K562 (cell line): ENCODE results near the gene VPS18. TPM values are rescaled to one million over a fixed set of nuclear protein-coding genes. Genes with fewer than 3 reads are reported as not detected.
A peak's percentile ranks its signal among the peaks of the same experiment; 100 is the strongest.

Experiments
- ATAC-seq: fragments of 200-7000 bp; cut with Tn5 transposase; 3 replicates; pipeline ENCODE4 v1.9.1; 2020; ENCODE audit warnings: moderate library complexity
- BruUV-seq: library from RNA; stranded (reverse); fragments of 400-500 nt; replicated peaks from 2 replicates; lab custom pipeline; 2021; lab: Mats Ljungman, UMichigan
- CTCF ChIA-PET: fragments of 300-600 bp; formaldehyde crosslinking; extraction: SDS; loops from one replicate; lab custom pipeline; 2021; ENCODE audit warnings: low intra/inter-chr PET ratio; lab: Yijun Ruan, JAX
- POLR2A ChIA-PET: fragments of 300-600, 350-650 bp; sonication (Branson Sonifier 250); formaldehyde crosslinking; extraction: SDS; loops from one replicate; lab custom pipeline; 2021; ENCODE audit warnings: antibody characterized with exemption, inconsistent platforms; lab: Yijun Ruan, JAX
- DNase-seq, 4 experiments: peaks; one replicate each; pipeline versions ENCODE4 v3.0.0 to v3.0.0-alpha.2; 2011 to 2018; ENCODE audit warnings: low spot score in 3 of 4, mixed read lengths in 3 of 4; ENCODE audit errors: extremely low read depth in 1 of 4
- FAIRE-seq: peaks from 2 replicates; lab custom pipeline; 2011; peaks lifted over from hg19 to GRCh38; lab: Jason Lieb, UNC
- H2AFZ ChIP-seq: 2 replicates; pipeline ENCODE4 v1.6.0; 2011; ENCODE audit warnings: low read depth, low read length, control low read depth, inconsistent platforms
- H3K27ac ChIP-seq: fragments of 200-600 bp; 3 replicates; pipeline ENCODE4 v1.8.0; 2011; ENCODE audit warnings: low read depth, mild to moderate bottlenecking, control low read depth, inconsistent platforms, low read length, moderate library complexity, mixed read lengths; ENCODE audit errors: extremely low read depth
- H3K27me3 ChIP-seq, 2 experiments: fragments of 300-600 bp in 1 of 2; 2 replicates in 1 of 2; 3 replicates in 1 of 2; pipeline versions ENCODE4 v1.6.0 to v1.8.0; 2011; ENCODE audit warnings: inconsistent platforms in 2 of 2, low read length in 2 of 2, mild to moderate bottlenecking in 1 of 2, mixed read lengths in 1 of 2, moderate library complexity in 1 of 2; ENCODE audit not compliant: control insufficient read depth in 2 of 2, insufficient read depth in 2 of 2
- H3K36me3 ChIP-seq: fragments of 300-600 bp; 3 replicates; pipeline ENCODE4 v1.8.0; 2011; ENCODE audit warnings: mild to moderate bottlenecking, low read length, inconsistent platforms; ENCODE audit not compliant: control insufficient read depth, insufficient read depth
- H3K4me1 ChIP-seq, 2 experiments: fragments of 200-600 bp in 1 of 2; replicated peaks in 1 of 2; 2 replicates in 1 of 2; 3 replicates in 1 of 2; pipeline versions ENCODE4 v1.5.1 to v1.8.0; 2011; ENCODE audit warnings: inconsistent platforms in 2 of 2, low read length in 2 of 2, mild to moderate bottlenecking in 1 of 2, mixed read lengths in 1 of 2, moderate library complexity in 1 of 2; ENCODE audit not compliant: control insufficient read depth in 2 of 2, insufficient read depth in 2 of 2
- H3K4me2 ChIP-seq: 2 replicates; pipeline ENCODE4 v1.6.1; 2011; ENCODE audit warnings: low read length, control low read depth, inconsistent platforms, mixed read lengths; ENCODE audit not compliant: insufficient read depth
- H3K4me3 ChIP-seq: fragments of 200-600 bp; sonication (generic), shearing (Covaris generic); 2 replicates; pipeline ENCODE4 v1.5.1; 2016; ENCODE audit warnings: control low read depth, inconsistent platforms
- H3K79me2 ChIP-seq: fragments of 200-600 bp; 3 replicates; pipeline ENCODE4 v1.8.0; 2011; ENCODE audit warnings: low read length, inconsistent platforms; ENCODE audit not compliant: control insufficient read depth, insufficient read depth
- H3K9ac ChIP-seq, 2 experiments: 2 replicates each; pipeline versions ENCODE4 v1.6.0 to v1.6.1; 2011; ENCODE audit warnings: low read depth in 2 of 2, low read length in 2 of 2, control low read depth in 1 of 2, inconsistent platforms in 1 of 2, mild to moderate bottlenecking in 1 of 2, mixed read lengths in 1 of 2; ENCODE audit not compliant: insufficient read depth in 1 of 2
- H3K9me1 ChIP-seq: one replicate; pipeline ENCODE4 v1.6.0; 2011; ENCODE audit warnings: inconsistent platforms, mild to moderate bottlenecking, low read length, moderate library complexity; ENCODE audit not compliant: control insufficient read depth, insufficient read depth
- H3K9me3 ChIP-seq: replicated peaks from 2 replicates; pipeline ENCODE4 v1.5.1; 2011; ENCODE audit warnings: low read depth, low read length, inconsistent platforms; ENCODE audit not compliant: control insufficient read depth, insufficient read depth
- H4K20me1 ChIP-seq: replicated peaks from 2 replicates; pipeline ENCODE4 v1.6.1; 2011; ENCODE audit warnings: low read length, inconsistent platforms, mixed read lengths; ENCODE audit not compliant: control insufficient read depth, insufficient read depth
- SAP30 ChIP-seq: fragments of 200-600 bp; sonication (generic); IDR thresholded peaks from 2 replicates; pipeline ENCODE4 v1.6.1; 2012; ENCODE audit warnings: borderline replicate concordance, low read depth, mild to moderate bottlenecking, moderate library complexity, low read length, control low read depth, inconsistent platforms; ENCODE audit not compliant: insufficient read depth, poor library complexity, severe bottlenecking
- WGBS: fragments of 100-300 bp; shearing (Covaris generic); methylation state at CpG from one replicate; pipeline ENCODE4 v1.1.6; 2016; ENCODE audit warnings: low coverage, mixed read lengths; ENCODE audit not compliant: insufficient coverage; ENCODE audit errors: missing lambda C conversion rate; 5-methylcytosine and 5-hydroxymethylcytosine counted together
- in situ Hi-C: fragments of 300-500 bp; cut with MboI; formaldehyde crosslinking; loops from 4 replicates; pipeline ENCODE4 v1.15.0; 2018; ENCODE audit warnings: inconsistent platforms, mixed read lengths
- intact Hi-C: fragments of 100-400 bp; cut with micrococcal nuclease; formaldehyde crosslinking; loops from 2 replicates; pipeline ENCODE4 v1.14.2; 2022
- polyA plus RNA-seq, 8 experiments: library from polyadenylated mRNA; depleted of rRNA in 4 of 8; stranded (reverse) in 5 of 8; unstranded in 3 of 8; fragments of >200 nt; fragmentation: Nextera tagmentation in 2 of 8; fragmentation: Illumina TruSeq in 1 of 8; extraction: Ambion mirVana in 2 of 8; extraction: Trizol in 1 of 8; gene quantifications; 2 replicates each; pipeline versions ENCODE4 v1.2.1 to v1.2.3, GENCODE V29; 2011 to 2014; ENCODE audit warnings: inconsistent platforms in 1 of 8, missing spikeins in 1 of 8
- total RNA-seq, 7 experiments: library from RNA; depleted of rRNA in 6 of 7; stranded (reverse); fragments of >200 nt in 6 of 7; fragmentation: Illumina TruSeq in 2 of 7; extraction: Trizol in 2 of 7; gene quantifications; 2 replicates each; pipeline versions ENCODE4 v1.2.1 to v1.2.3, GENCODE V29; 2011 to 2021; ENCODE audit warnings: low replicate concordance in 1 of 7
- TF ChIP-seq, protein P1 (sequence below): sonication (generic); formaldehyde crosslinking; IDR thresholded peaks from 2 replicates; pipeline ENCODE4 v1.9.0; 2022; ENCODE audit warnings: mild to moderate bottlenecking, missing genetic modification reagents
- TF ChIP-seq, protein P2 (sequence below): fragments of 450-650 bp; IDR thresholded peaks from 2 replicates; pipeline ENCODE4 v1.6.1; 2017; ENCODE audit warnings: antibody characterized with exemption

VPS18 gene
- total and polyA plus RNA-seq, 9 of the 15 experiments (the other 6 are each of a cell fraction or from before 2014, with no cell fraction given), result 0.73 to 19.9 (median 8.5) TPM

DNA sequence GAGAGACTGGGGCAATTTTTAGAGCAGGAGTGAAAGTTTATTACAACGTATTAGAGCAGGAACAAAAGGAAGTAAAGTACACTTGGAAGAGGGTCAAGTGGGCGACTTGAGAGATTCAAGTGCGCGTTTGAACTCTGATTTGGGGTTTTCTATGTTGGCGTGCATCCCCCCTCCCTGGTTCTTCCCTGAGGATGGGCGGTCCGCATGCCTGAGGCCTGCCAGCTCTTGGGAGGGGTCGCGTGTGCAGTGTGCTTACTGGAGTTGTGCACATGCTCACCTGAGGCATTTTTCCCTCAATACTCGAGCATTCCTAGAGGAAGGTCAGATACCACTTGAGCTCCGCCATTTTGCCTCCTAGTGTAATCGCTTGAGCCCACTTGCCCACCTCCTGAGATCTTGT lies 48.6 kb downstream of the VPS18 start:
- ChIA-PET POLR2A (interaction anchor here (0.6 to 3.6 kb wide), 5 partner anchors 9 to 834 kb away, joined by 3 to 17 read pairs (median 4); partner anchors contain the start of genes BMF and CHAC1), CTCF (no interaction called here)
- no TSS peak for BruUV-seq
- no peak for TF ChIP-seq SAP30
- TF ChIP-seq, protein P1, sequence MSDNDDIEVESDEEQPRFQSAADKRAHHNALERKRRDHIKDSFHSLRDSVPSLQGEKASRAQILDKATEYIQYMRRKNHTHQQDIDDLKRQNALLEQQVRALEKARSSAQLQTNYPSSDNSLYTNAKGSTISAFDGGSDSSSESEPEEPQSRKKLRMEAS, result peak; percentile 36; the same call in 1 of the 2 replicates
- TF ChIP-seq, protein P2, sequence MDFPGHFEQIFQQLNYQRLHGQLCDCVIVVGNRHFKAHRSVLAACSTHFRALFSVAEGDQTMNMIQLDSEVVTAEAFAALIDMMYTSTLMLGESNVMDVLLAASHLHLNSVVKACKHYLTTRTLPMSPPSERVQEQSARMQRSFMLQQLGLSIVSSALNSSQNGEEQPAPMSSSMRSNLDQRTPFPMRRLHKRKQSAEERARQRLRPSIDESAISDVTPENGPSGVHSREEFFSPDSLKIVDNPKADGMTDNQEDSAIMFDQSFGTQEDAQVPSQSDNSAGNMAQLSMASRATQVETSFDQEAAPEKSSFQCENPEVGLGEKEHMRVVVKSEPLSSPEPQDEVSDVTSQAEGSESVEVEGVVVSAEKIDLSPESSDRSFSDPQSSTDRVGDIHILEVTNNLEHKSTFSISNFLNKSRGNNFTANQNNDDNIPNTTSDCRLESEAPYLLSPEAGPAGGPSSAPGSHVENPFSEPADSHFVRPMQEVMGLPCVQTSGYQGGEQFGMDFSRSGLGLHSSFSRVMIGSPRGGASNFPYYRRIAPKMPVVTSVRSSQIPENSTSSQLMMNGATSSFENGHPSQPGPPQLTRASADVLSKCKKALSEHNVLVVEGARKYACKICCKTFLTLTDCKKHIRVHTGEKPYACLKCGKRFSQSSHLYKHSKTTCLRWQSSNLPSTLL, result no peak
- in situ Hi-C loops, result no loop called here
- peak overlapping the region; percentile 98; the same call in 1 of the 2 replicates for H2AFZ ChIP-seq
- H3K27me3 ChIP-seq, result peaks cover 2 to 13% of the 10 kb centered on the region in 2 experiments; a peak in 3 of 5 replicates
- no peak overlapping the region for H3K27ac ChIP-seq
- no peak overlapping the region for H3K4me3 ChIP-seq
- DNase-seq (no peak), FAIRE-seq (no peak), ATAC-seq (no peak)
- H3K9ac ChIP-seq, result peak overlapping the region in 1 of 2 experiments; percentile 19; a peak in 1 of 4 replicates
- intact Hi-C loops, result no loop called here
- no peaks in the 10 kb centered on the region for H3K36me3 ChIP-seq
- no peaks in the 10 kb centered on the region for H4K20me1 ChIP-seq
- H3K9me3 ChIP-seq, result no peaks in the 10 kb centered on the region
- H3K79me2 ChIP-seq, result no peaks in the 10 kb centered on the region
- no peak overlapping the region for H3K4me2 ChIP-seq
- no peaks in the 10 kb centered on the region for H3K9me1 ChIP-seq
- peaks cover 5 to 24% of the 10 kb centered on the region in 2 experiments; a peak in 4 of 5 replicates for H3K4me1 ChIP-seq
- 67% methylated on average over 12 of the region's 12 CpGs for WGBS
